Upper lobe of left lung (tissue), 6 donors: ENCODE data around the gene FAM110A. TPM values are rescaled to one million over a fixed set of nuclear protein-coding genes. Genes with fewer than 3 reads are reported as not detected.
"Not testable (repeated sequence)": the region's sequence is repeated elsewhere in the genome, so short reads cannot be mapped to it uniquely, and the experiment has no call there.

ENCODE experiments used
- ATAC-seq, 2 donors: fragments of 200-7000 bp; cut with Tn5 transposase; one replicate each; pipeline ENCODE4 v1.9.1; 2022; ENCODE audit warnings: mild to moderate bottlenecking in 2 of 2, moderate library complexity in 2 of 2; ENCODE audit not compliant: low FRiP score in 2 of 2
- DNase-seq, 2 donors: peaks; one replicate each; pipeline ENCODE4 v3.0.0-alpha.2; 2019 to 2020
- H3K27ac ChIP-seq, 4 donors: fragments of 200-600 bp; sonication (generic); one replicate each; pipeline ENCODE4 v1.5.1; 2016 to 2019
- H3K27me3 ChIP-seq, 4 donors: fragments of 200-600 bp; sonication (generic); one replicate each; pipeline ENCODE4 v1.5.1; 2017 to 2019
- H3K36me3 ChIP-seq, 4 donors: fragments of 200-600 bp; sonication (generic); one replicate each; pipeline ENCODE4 v1.5.1; 2016 to 2019
- H3K4me1 ChIP-seq, 4 donors: fragments of 200-600 bp; sonication (generic); one replicate each; pipeline ENCODE4 v1.5.1; 2018 to 2019
- H3K4me3 ChIP-seq, 4 donors: fragments of 200-600 bp; sonication (generic); one replicate each; pipeline ENCODE4 v1.5.1; 2017 to 2019; ENCODE audit warnings: mild to moderate bottlenecking in 2 of 4, moderate library complexity in 1 of 4
- H3K9me3 ChIP-seq, 4 donors: fragments of 200-600 bp; sonication (generic); one replicate each; pipeline ENCODE4 v1.5.1; 2018 to 2019
- CTCF ChIP-seq, 6 experiments: fragments of 450-650 bp in 4 of 6; fragments of 200-600 bp in 2 of 6; sonication (generic) in 2 of 6; IDR thresholded peaks; one replicate each; pipeline ENCODE4 v1.5.1; 2016 to 2019; ENCODE audit warnings: antibody characterized with exemption in 6 of 6
- EP300 ChIP-seq, 4 donors: sonication (generic); formaldehyde crosslinking; IDR thresholded peaks; one replicate each; pipeline ENCODE4 v1.5.1; 2017; ENCODE audit warnings: antibody characterized with exemption in 4 of 4, control low read depth in 2 of 4
- POLR2A ChIP-seq, 4 donors: fragments of 450-650 bp; IDR thresholded peaks; one replicate each; pipeline ENCODE4 v1.5.1; 2016 to 2017; ENCODE audit warnings: antibody characterized with exemption in 4 of 4, mild to moderate bottlenecking in 2 of 4
- POLR2AphosphoS5 ChIP-seq, 2 donors: sonication (generic); formaldehyde crosslinking; IDR thresholded peaks; one replicate each; pipeline ENCODE4 v1.5.1; 2017; ENCODE audit warnings: antibody characterized with exemption in 2 of 2
- WGBS, 2 donors: methylation state at CpG; one replicate each; pipeline ENCODE4 v1.1.5; 2017 to 2018; 5-methylcytosine and 5-hydroxymethylcytosine counted together
- total RNA-seq, 6 donors: library from RNA; depleted of rRNA in 4 of 6; stranded (reverse); fragments of >200 nt in 4 of 6; gene quantifications; one replicate each; pipeline versions ENCODE4 v1.1.0 to v1.2.1, GENCODE V29; 2016 to 2021
- donor health status: DM: no; HTN: no; CAD: no; lungs with moderate emphysema.
- donor health status: DM: no; HTN: yes; CAD: no; lungs with severe emphysema.

FAM110A gene
- total RNA-seq, 6 donors from 2014 or later = 13.2 to 27.9 (median 19.9) TPM

GRCh38 chr20:848193-848592, 14.7 kb downstream of the FAM110A start:
- 98 to 100% methylated on average over 2 to 4 of the region's 5 CpGs for WGBS, 2 donors
- peak in 1 of 2 donors; percentile 43 for DNase-seq

DNA sequence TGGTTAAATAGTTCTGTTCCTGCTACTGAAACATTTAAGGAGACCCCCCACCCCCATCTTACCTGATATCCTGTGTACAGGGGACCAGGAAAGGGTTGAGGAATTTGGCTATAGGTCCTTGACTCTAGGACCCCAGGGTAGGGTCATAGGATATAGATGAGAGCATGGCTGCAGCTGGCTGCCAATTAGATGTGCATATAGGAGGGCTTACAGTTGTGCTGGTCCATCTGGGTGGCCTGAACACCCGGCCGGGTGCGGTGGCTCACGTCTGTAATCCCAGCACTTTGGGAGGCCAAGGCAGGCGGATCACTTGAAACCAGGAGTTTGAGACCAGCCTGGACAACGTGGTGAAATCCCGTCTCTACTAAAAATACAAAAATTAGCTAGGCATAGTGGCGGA, 15.2 kb downstream of the FAM110A start:
- 95 to 96% methylated on average over 3 to 8 of the region's 8 CpGs for WGBS, 2 donors
- not testable (repeated sequence) for H3K27ac ChIP-seq, ATAC-seq, H3K36me3 ChIP-seq, H3K9me3 ChIP-seq, DNase-seq, H3K4me3 ChIP-seq, H3K27me3 ChIP-seq
- peaks cover 32 to 43% (median 35%) of the 10 kb centered on the region in 4 donors for H3K4me1 ChIP-seq

More at GRCh38 chr20:848193-848592, 14.7 kb downstream of the FAM110A start:
- Histone ChIP-seq H3K9me3 (no peaks in the 10 kb centered on the region), H3K36me3 (peaks cover 0 to 9% (median 3%) of the 10 kb centered on the region in 4 donors), H3K27ac (no peak overlapping the region), H3K4me1 (peaks cover 33 to 48% (median 39%) of the 10 kb centered on the region in 4 donors), H3K4me3 (no peak overlapping the region), H3K27me3 (no peaks in the 10 kb centered on the region)
- TF ChIP-seq POLR2A (IDR thresholded peaks at IDR 0.05) = no peak
- ATAC-seq = no peak

DNA sequence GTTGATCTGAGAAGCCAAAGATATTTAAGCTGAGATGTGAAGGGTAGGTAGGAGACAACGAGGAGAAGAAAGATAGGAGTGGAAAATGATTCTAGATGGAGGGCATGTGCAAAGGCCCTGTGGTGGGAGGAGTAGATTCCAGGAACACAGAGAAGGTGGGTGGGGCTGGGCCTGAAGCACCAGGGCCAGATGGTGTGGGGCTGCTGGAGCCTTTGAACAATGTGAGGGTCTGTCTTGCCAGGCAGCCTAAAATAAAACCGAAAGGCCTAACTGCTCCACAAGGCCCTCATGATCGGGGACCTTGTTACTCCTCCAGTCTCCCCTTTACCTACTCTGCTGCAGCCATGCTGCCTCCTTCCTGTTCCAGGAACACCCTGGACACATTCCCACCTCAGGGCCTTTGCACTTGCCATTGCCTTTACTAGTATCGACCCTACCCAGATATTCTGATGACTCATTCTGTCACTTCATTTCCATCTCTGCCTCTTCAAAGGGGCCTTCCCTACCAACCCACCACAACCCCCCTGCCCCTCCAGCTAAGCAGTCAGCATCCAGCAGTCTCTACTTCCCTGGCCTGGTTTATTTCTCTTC, 20.0 kb downstream of the FAM110A start:
- TF ChIP-seq CTCF (IDR thresholded peaks at IDR 0.05) (no peak), POLR2AphosphoS5 (IDR thresholded peaks at IDR 0.05) (no peak), EP300 (IDR thresholded peaks at IDR 0.05) (no peak)
- ATAC-seq = no peak

DNA sequence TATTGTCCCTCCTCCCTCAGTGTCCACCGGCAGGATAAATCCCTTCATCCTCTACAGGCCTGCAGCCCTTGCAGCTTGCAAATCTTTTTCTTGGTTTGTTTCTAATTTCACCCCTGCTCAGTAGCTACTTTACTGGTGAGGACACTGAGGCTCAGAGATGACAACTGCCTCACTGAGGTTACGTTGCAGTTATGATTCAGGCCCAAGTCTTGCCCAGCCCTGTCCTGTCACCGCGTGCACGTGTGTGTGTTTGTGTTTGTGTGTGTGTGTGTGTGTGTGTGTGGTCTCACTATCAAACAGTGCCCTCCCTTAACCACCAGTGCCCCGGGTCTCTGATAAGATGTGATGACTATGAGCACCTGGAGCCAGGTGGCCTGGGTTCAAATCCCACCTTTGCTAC, 21.1 kb downstream of the FAM110A start:
- ATAC-seq (no peak), DNase-seq (no peak)
- Histone ChIP-seq H3K9me3 (no peaks in the 10 kb centered on the region), H3K36me3 (no peaks in the 10 kb centered on the region), H3K4me1 (peaks cover 0 to 15% (median 2%) of the 10 kb centered on the region in 4 donors), H3K27me3 (no peaks in the 10 kb centered on the region), H3K4me3 (no peak overlapping the region), H3K27ac (no peak overlapping the region)
- WGBS, 2 donors = 76 to 80% methylated on average over 6 of the region's 6 CpGs
- TF ChIP-seq POLR2A (IDR thresholded peaks at IDR 0.05) (no peak), EP300 (IDR thresholded peaks at IDR 0.05) (no peak), CTCF (IDR thresholded peaks at IDR 0.05) (no peak), POLR2AphosphoS5 (IDR thresholded peaks at IDR 0.05) (no peak)

More for the DNA sequence above, 20.0 kb downstream of the FAM110A start:
- 85 to 90% methylated on average over 4 of the region's 4 CpGs for WGBS, 2 donors
- no peak overlapping the region for H3K27ac ChIP-seq
- no peak for DNase-seq
- no peaks in the 10 kb centered on the region for H3K9me3 ChIP-seq
- H3K4me3 ChIP-seq = no peak overlapping the region
- no peaks in the 10 kb centered on the region for H3K36me3 ChIP-seq
- H3K27me3 ChIP-seq = no peaks in the 10 kb centered on the region
- H3K4me1 ChIP-seq = peaks cover 0 to 15% (median 1%) of the 10 kb centered on the region in 4 donors

- DNase-seq (no peak), ATAC-seq (no peak)
- H3K27ac ChIP-seq = no peak overlapping the region
- no peaks in the 10 kb centered on the region for H3K9me3 ChIP-seq
- WGBS, 2 donors = 54 to 59% methylated on average over 10 to 11 of the region's 11 CpGs
- no peaks in the 10 kb centered on the region for H3K36me3 ChIP-seq
- TF ChIP-seq EP300 (IDR thresholded peaks at IDR 0.05) (no peak), POLR2A (IDR thresholded peaks at IDR 0.05) (no peak), POLR2AphosphoS5 (IDR thresholded peaks at IDR 0.05) (no peak), CTCF (IDR thresholded peaks at IDR 0.05) (no peak)
- no peak overlapping the region for H3K4me3 ChIP-seq
- no peaks in the 10 kb centered on the region for H3K27me3 ChIP-seq
- H3K4me1 ChIP-seq = peaks cover 0 to 15% (median 4%) of the 10 kb centered on the region in 4 donors
Observed at GRCh38 chr20:855466-856360, 22.2 kb downstream of the FAM110A start.
